H9 (cell line): ENCODE measurements around the gene OR6F1. TPM values are rescaled to one million over a fixed set of nuclear protein-coding genes. Genes with fewer than 3 reads are reported as not detected.

ENCODE experiments used
- DNase-seq: peaks from one replicate; pipeline ENCODE4 v3.0.0-alpha.2; 2017
- H2AFZ ChIP-seq: one replicate; pipeline ENCODE4 v1.6.1; 2013; ENCODE audit warnings: mild to moderate bottlenecking, low read length, control low read depth, moderate library complexity
- H2AK5ac ChIP-seq: 2 replicates; pipeline ENCODE4 v1.6.1; 2013; ENCODE audit warnings: low read length, control low read depth, mixed read lengths; ENCODE audit not compliant: insufficient read length
- H2BK120ac ChIP-seq: one replicate; pipeline ENCODE4 v1.6.1; 2013; ENCODE audit warnings: low read depth, mild to moderate bottlenecking, low read length, control low read depth, inconsistent platforms; ENCODE audit not compliant: poor library complexity, severe bottlenecking
- H2BK12ac ChIP-seq: 2 replicates; pipeline ENCODE4 v1.6.1; 2013; ENCODE audit warnings: low read length, control low read depth, mixed read lengths, low read depth; ENCODE audit not compliant: insufficient read length
- H2BK15ac ChIP-seq: 2 replicates; pipeline ENCODE4 v1.6.1; 2013; ENCODE audit warnings: low read depth, low read length, control low read depth
- H2BK20ac ChIP-seq: one replicate; pipeline ENCODE4 v1.6.1; 2013; ENCODE audit warnings: low read depth, mild to moderate bottlenecking, low read length, control low read depth, inconsistent platforms; ENCODE audit not compliant: poor library complexity, severe bottlenecking
- H2BK5ac ChIP-seq: 2 replicates; pipeline ENCODE4 v1.6.1; 2013; ENCODE audit warnings: low read length, control low read depth, mixed read lengths; ENCODE audit not compliant: insufficient read length
- H3K14ac ChIP-seq: 2 replicates; pipeline ENCODE4 v1.6.1; 2013; ENCODE audit warnings: low read length, control low read depth; ENCODE audit not compliant: insufficient read depth
- H3K18ac ChIP-seq: 2 replicates; pipeline ENCODE4 v1.6.1; 2013; ENCODE audit warnings: low read depth, mild to moderate bottlenecking, mixed read lengths, low read length, control low read depth; ENCODE audit not compliant: insufficient read length
- H3K23ac ChIP-seq: 2 replicates; pipeline ENCODE4 v1.6.1; 2013; ENCODE audit warnings: low read length, control low read depth, mixed read lengths, low read depth; ENCODE audit not compliant: insufficient read length
- H3K23me2 ChIP-seq: 2 replicates; pipeline ENCODE4 v1.6.1; 2013; ENCODE audit warnings: low read depth, mild to moderate bottlenecking, mixed read lengths, low read length, control low read depth; ENCODE audit not compliant: insufficient read length, poor library complexity, severe bottlenecking
- H3K27ac ChIP-seq: 2 replicates; pipeline ENCODE4 v1.5.1; 2013; ENCODE audit warnings: low read length, control low read depth, mixed read lengths, low read depth; ENCODE audit not compliant: insufficient read length
- H3K27me3 ChIP-seq: 2 replicates; pipeline ENCODE4 v1.6.1; 2013; ENCODE audit warnings: low read length, control low read depth, inconsistent platforms; ENCODE audit not compliant: insufficient read depth
- H3K4ac ChIP-seq: 2 replicates; pipeline ENCODE4 v1.6.1; 2013; ENCODE audit warnings: low read depth, mild to moderate bottlenecking, control low read depth, inconsistent platforms, low read length, moderate library complexity
- H3K4me1 ChIP-seq: 2 replicates; pipeline ENCODE4 v1.6.1; 2013; ENCODE audit warnings: low read length, control low read depth, inconsistent platforms; ENCODE audit not compliant: insufficient read depth
- H3K4me2 ChIP-seq: 2 replicates; pipeline ENCODE4 v1.6.1; 2013; ENCODE audit warnings: low read length, control low read depth, mixed read lengths; ENCODE audit not compliant: insufficient read length, insufficient read depth
- H3K56ac ChIP-seq: 2 replicates; pipeline ENCODE4 v1.6.1; 2013; ENCODE audit warnings: low read depth, mild to moderate bottlenecking, mixed read lengths, low read length, control low read depth; ENCODE audit not compliant: insufficient read length
- H3K79me1 ChIP-seq: 2 replicates; pipeline ENCODE4 v1.6.1; 2013; ENCODE audit warnings: low read depth, mild to moderate bottlenecking, moderate library complexity, low read length, control low read depth, inconsistent platforms; ENCODE audit not compliant: insufficient read depth, poor library complexity, severe bottlenecking
- H3K79me2 ChIP-seq: 2 replicates; pipeline ENCODE4 v1.6.1; 2013; ENCODE audit warnings: low read length, control low read depth, inconsistent platforms; ENCODE audit not compliant: insufficient read depth
- H3K9ac ChIP-seq: 2 replicates; pipeline ENCODE4 v1.6.1; 2013; ENCODE audit warnings: low read length, control low read depth, mixed read lengths; ENCODE audit not compliant: insufficient read length; ENCODE audit errors: extremely low read depth
- H3K9me3 ChIP-seq: one replicate; pipeline ENCODE4 v1.6.1; 2013; ENCODE audit warnings: low read depth, low read length, inconsistent platforms; ENCODE audit not compliant: control insufficient read depth
- H3T11ph ChIP-seq: one replicate; pipeline ENCODE4 v1.6.1; 2013; ENCODE audit warnings: mild to moderate bottlenecking, low read length, control low read depth, inconsistent platforms
- H4K20me1 ChIP-seq: one replicate; pipeline ENCODE4 v1.6.1; 2013; ENCODE audit not compliant: control insufficient read depth, insufficient read length, insufficient read depth
- H4K5ac ChIP-seq: 2 replicates; pipeline ENCODE4 v1.6.1; 2013; ENCODE audit warnings: low read depth, mild to moderate bottlenecking, mixed read lengths, low read length, control low read depth; ENCODE audit not compliant: insufficient read length
- H4K8ac ChIP-seq: replicated peaks from 2 replicates; pipeline ENCODE4 v1.6.1; 2013; ENCODE audit warnings: low read length, control low read depth, mixed read lengths, low read depth; ENCODE audit not compliant: insufficient read length
- H4K91ac ChIP-seq: 2 replicates; pipeline ENCODE4 v1.6.1; 2013; ENCODE audit warnings: low read depth, mild to moderate bottlenecking, moderate library complexity, mixed read lengths, low read length, control low read depth; ENCODE audit not compliant: insufficient read length
- H3K27ac Mint-ChIP-seq, 3 experiments: 2 replicates in 2 of 3; 3 replicates in 1 of 3; pipeline ENCODE4 v1.8.0; 2020 to 2021; ENCODE audit warnings: mixed read lengths in 3 of 3, mild to moderate bottlenecking in 1 of 3, moderate library complexity in 1 of 3
- H3K27me3 Mint-ChIP-seq: 2 replicates; pipeline ENCODE4 v1.8.0; 2021; ENCODE audit warnings: low read depth, mild to moderate bottlenecking, moderate library complexity, mixed read lengths
- H3K36me3 Mint-ChIP-seq, 3 experiments: 2 replicates in 2 of 3; 3 replicates in 1 of 3; pipeline ENCODE4 v1.8.0; 2020 to 2021; ENCODE audit warnings: low read depth in 3 of 3, mixed read lengths in 3 of 3; ENCODE audit not compliant: insufficient read depth in 1 of 3
- H3K4me1 Mint-ChIP-seq, 2 experiments: 2 replicates each; pipeline ENCODE4 v1.8.0; 2020; ENCODE audit warnings: mixed read lengths in 2 of 2
- H3K4me3 Mint-ChIP-seq, 2 experiments: 2 replicates in 1 of 2; 3 replicates in 1 of 2; pipeline ENCODE4 v1.8.0; 2020 to 2021; ENCODE audit warnings: mild to moderate bottlenecking in 2 of 2, mixed read lengths in 2 of 2, moderate library complexity in 1 of 2
- H3K9me3 Mint-ChIP-seq, 2 experiments: 2 replicates in 1 of 2; 3 replicates in 1 of 2; pipeline ENCODE4 v1.8.0; 2020; ENCODE audit warnings: mild to moderate bottlenecking in 2 of 2, mixed read lengths in 2 of 2, moderate library complexity in 1 of 2
- WGBS: extraction: QIAGEN DNeasy Blood & Tissue Kit; methylation state at CpG from one replicate; pipeline ENCODE4 v1.1.7; 2013; ENCODE audit warnings: missing lambda C conversion rate, low lambda C conversion rate, mixed read lengths; ENCODE audit not compliant: insufficient read length; ENCODE audit errors: extremely low coverage; 5-methylcytosine and 5-hydroxymethylcytosine counted together
- total RNA-seq: library from RNA; stranded (reverse); gene quantifications from 2 replicates; pipeline ENCODE4 v1.2.1, GENCODE V29; 2021
- TF ChIP-seq, protein P1 (sequence below): fragments of 200-600 bp; sonication (generic); conservative IDR thresholded peaks from 3 replicates; pipeline ENCODE4 v1.8.0; 2021; ENCODE audit warnings: antibody characterized with exemption, mild to moderate bottlenecking

OR6F1 gene
- total RNA-seq, 1 experiment from 2014 or later, result not detected

DNA sequence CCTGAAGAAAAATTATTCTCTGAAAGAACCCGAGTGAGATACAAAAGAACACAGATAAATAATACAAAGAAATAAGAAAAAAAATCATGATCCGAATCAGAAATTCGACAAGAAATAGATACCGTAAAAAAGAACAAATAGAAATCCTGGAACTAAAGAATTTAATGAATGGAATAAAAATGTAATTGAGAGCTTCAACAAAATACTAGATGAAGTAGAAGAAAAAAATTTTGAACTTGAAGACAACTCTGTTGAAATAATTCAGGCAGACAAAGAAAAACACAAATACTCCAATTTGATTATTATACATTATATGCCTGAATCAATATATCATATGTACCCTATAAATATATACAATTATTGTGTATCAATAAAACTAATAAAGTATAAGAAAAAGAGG lies 4.8 kb upstream of the OR6F1 start:
- Histone ChIP-seq H2AK5ac (no peak overlapping the region), H4K8ac (no peak overlapping the region), H2BK5ac (no peak overlapping the region)

More for the DNA sequence above, 4.8 kb upstream of the OR6F1 start:
- WGBS, result no CpG with 5 or more reads among the region's 4 CpGs
- Histone ChIP-seq H4K5ac (no peak overlapping the region), H2BK12ac (no peak overlapping the region), H2BK20ac (no peak overlapping the region), H3K27ac (no peak overlapping the region), H3K27me3 (no peaks in the 10 kb centered on the region), H3K23me2 (no peaks in the 10 kb centered on the region), H3K4me2 (no peak overlapping the region), H2BK15ac (no peak overlapping the region), H3K18ac (no peak overlapping the region), H3T11ph (no peak overlapping the region), H3K4me1 (no peaks in the 10 kb centered on the region), H4K20me1 (no peaks in the 10 kb centered on the region), H2AFZ (no peak overlapping the region), H2BK120ac (no peak overlapping the region), H4K91ac (no peak overlapping the region), H3K23ac (no peak overlapping the region), H3K56ac (no peak overlapping the region), H3K14ac (no peak overlapping the region), H3K9me3 (peaks cover 7% of the 10 kb centered on the region), H3K4ac (no peak overlapping the region), H3K9ac (no peak overlapping the region), H3K79me2 (no peaks in the 10 kb centered on the region), H3K79me1 (no peaks in the 10 kb centered on the region)
- Mint-ChIP-seq H3K9me3 (peaks cover 18 to 49% of the 10 kb centered on the region in 2 experiments; a peak in 4 of 5 replicates), H3K27me3 (no peaks in the 10 kb centered on the region), H3K4me1 (no peaks in the 10 kb centered on the region), H3K36me3 (no peaks in the 10 kb centered on the region; a peak in 1 of 7 replicates), H3K4me3 (no peak overlapping the region), H3K27ac (no peak overlapping the region)
- no peak for DNase-seq
- TF ChIP-seq, protein P1, sequence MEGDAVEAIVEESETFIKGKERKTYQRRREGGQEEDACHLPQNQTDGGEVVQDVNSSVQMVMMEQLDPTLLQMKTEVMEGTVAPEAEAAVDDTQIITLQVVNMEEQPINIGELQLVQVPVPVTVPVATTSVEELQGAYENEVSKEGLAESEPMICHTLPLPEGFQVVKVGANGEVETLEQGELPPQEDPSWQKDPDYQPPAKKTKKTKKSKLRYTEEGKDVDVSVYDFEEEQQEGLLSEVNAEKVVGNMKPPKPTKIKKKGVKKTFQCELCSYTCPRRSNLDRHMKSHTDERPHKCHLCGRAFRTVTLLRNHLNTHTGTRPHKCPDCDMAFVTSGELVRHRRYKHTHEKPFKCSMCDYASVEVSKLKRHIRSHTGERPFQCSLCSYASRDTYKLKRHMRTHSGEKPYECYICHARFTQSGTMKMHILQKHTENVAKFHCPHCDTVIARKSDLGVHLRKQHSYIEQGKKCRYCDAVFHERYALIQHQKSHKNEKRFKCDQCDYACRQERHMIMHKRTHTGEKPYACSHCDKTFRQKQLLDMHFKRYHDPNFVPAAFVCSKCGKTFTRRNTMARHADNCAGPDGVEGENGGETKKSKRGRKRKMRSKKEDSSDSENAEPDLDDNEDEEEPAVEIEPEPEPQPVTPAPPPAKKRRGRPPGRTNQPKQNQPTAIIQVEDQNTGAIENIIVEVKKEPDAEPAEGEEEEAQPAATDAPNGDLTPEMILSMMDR, result no peak
